Measurements from ENCODE around the gene PTPN18.
"Not testable (repeated sequence)": the region's sequence is repeated elsewhere in the genome, so short reads cannot be mapped to it uniquely, and the experiment has no call there.

PTPN18 gene

GRCh38 chr2:130391872-130392670 lies 36.2 kb downstream of the PTPN18 start:
- Histone ChIP-seq H3K36me3 (ENCODE audit: insufficient read depth, low read length) (no peaks in the 10 kb centered on the region), H3K4me2 (ENCODE audit: low read depth, low read length, poor library complexity, severe bottlenecking) (no peak overlapping the region), H3K9ac (ENCODE audit: low read depth, low read length, poor library complexity, severe bottlenecking) (no peak overlapping the region), H3K79me2 (ENCODE audit: insufficient read depth, low read length) (no peaks in the 10 kb centered on the region), H3K27me3 (ENCODE audit: insufficient read depth, low read length, poor library complexity, severe bottlenecking) (no peaks in the 10 kb centered on the region), H3K9me3 (ENCODE audit: insufficient read depth, low read depth, low read length) (no peaks in the 10 kb centered on the region), H3K9me2 (replicated peaks; ENCODE audit: low read depth, low read length) (no peaks in the 10 kb centered on the region), H4K20me1 (ENCODE audit: insufficient read depth, low read length, poor library complexity, severe bottlenecking) (no peaks in the 10 kb centered on the region), H3K4me3 (ENCODE audit: low read length, poor library complexity, severe bottlenecking) (no peak overlapping the region), H3K4me1 (ENCODE audit: insufficient read depth, low read length, poor library complexity, severe bottlenecking) (no peaks in the 10 kb centered on the region), H3F3A (ENCODE audit: low read depth) (no peaks in the 10 kb centered on the region), H2AFZ (ENCODE audit: low read length) (no peak overlapping the region)
- TF ChIP-seq CTCF (conservative IDR thresholded peaks at IDR 0.05; ENCODE audit: low read length) = no peak
- TF ChIP-seq EZH2phosphoT487 (IDR thresholded peaks at IDR 0.05; ENCODE audit: borderline replicate concordance) = no peak

GRCh38 chr2:130393318-130393910 lies 37.6 kb downstream of the PTPN18 start:
- no peak overlapping the region for H3K4me3 ChIP-seq (ENCODE audit: low read length, poor library complexity, severe bottlenecking)
- no peaks in the 10 kb centered on the region for H3K79me2 ChIP-seq (ENCODE audit: insufficient read depth, low read length)
- no peak overlapping the region for H3K4me2 ChIP-seq (ENCODE audit: low read depth, low read length, poor library complexity, severe bottlenecking)
- H3K9me3 ChIP-seq (ENCODE audit: insufficient read depth, low read depth, low read length) = no peaks in the 10 kb centered on the region
- H4K20me1 ChIP-seq (ENCODE audit: insufficient read depth, low read length, poor library complexity, severe bottlenecking) = no peaks in the 10 kb centered on the region
- H3K9me2 ChIP-seq (replicated peaks; ENCODE audit: low read depth, low read length) = no peaks in the 10 kb centered on the region
- no peaks in the 10 kb centered on the region for H3K36me3 ChIP-seq (ENCODE audit: insufficient read depth, low read length)
- TF ChIP-seq EZH2phosphoT487 (IDR thresholded peaks at IDR 0.05; ENCODE audit: borderline replicate concordance) = no peak
- no peak for TF ChIP-seq CTCF (conservative IDR thresholded peaks at IDR 0.05; ENCODE audit: low read length)
- H3K9ac ChIP-seq (ENCODE audit: low read depth, low read length, poor library complexity, severe bottlenecking) = no peak overlapping the region
- no peaks in the 10 kb centered on the region for H3F3A ChIP-seq (ENCODE audit: low read depth)
- no peak overlapping the region for H2AFZ ChIP-seq (ENCODE audit: low read length)
- H3K27me3 ChIP-seq (ENCODE audit: insufficient read depth, low read length, poor library complexity, severe bottlenecking) = no peaks in the 10 kb centered on the region
- no peaks in the 10 kb centered on the region for H3K4me1 ChIP-seq (ENCODE audit: insufficient read depth, low read length, poor library complexity, severe bottlenecking)

- H4K20me1 ChIP-seq (ENCODE audit: insufficient read depth, low read length, poor library complexity, severe bottlenecking); H3K36me3 ChIP-seq (ENCODE audit: insufficient read depth, low read length); H3K27me3 ChIP-seq (ENCODE audit: insufficient read depth, low read length, poor library complexity, severe bottlenecking); H3K4me3 ChIP-seq (ENCODE audit: low read length, poor library complexity, severe bottlenecking); H3K9ac ChIP-seq (ENCODE audit: low read depth, low read length, poor library complexity, severe bottlenecking); H3K4me2 ChIP-seq (ENCODE audit: low read depth, low read length, poor library complexity, severe bottlenecking); H3F3A ChIP-seq (ENCODE audit: low read depth); H3K9me2 ChIP-seq (replicated peaks; ENCODE audit: low read depth, low read length); H3K79me2 ChIP-seq (ENCODE audit: insufficient read depth, low read length); H2AFZ ChIP-seq (ENCODE audit: low read length); H3K4me1 ChIP-seq (ENCODE audit: insufficient read depth, low read length, poor library complexity, severe bottlenecking); H3K9me3 ChIP-seq (ENCODE audit: insufficient read depth, low read depth, low read length): not testable (repeated sequence)
These were observed 50.4 kb downstream of the PTPN18 start for GRCh38 chr2:130406280-130406679.

DNA sequence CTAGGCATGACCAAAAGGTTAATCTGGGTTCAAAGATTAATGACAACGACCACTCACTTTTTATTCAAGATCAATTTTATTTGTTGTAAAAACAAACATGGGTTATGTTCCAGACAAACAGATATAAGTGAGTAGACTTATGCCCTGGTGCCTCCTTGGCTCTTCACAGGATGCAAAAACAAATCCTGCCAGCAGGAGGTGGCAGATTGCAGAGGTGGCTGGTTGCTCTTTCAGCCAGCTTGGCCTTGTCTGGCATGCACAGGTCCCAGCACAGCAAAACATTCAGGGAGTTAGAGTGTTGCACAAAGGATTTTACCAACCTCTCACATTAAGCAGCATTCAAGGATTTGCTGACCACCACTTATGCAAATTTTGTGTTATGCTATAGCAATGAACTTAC lies 60.8 kb downstream of the PTPN18 start:
- H3K9ac ChIP-seq (ENCODE audit: low read depth, low read length, poor library complexity, severe bottlenecking); H3K4me1 ChIP-seq (ENCODE audit: insufficient read depth, low read length, poor library complexity, severe bottlenecking); H3F3A ChIP-seq (ENCODE audit: low read depth); H3K4me2 ChIP-seq (ENCODE audit: low read depth, low read length, poor library complexity, severe bottlenecking); H3K4me3 ChIP-seq (ENCODE audit: low read length, poor library complexity, severe bottlenecking); H3K27me3 ChIP-seq (ENCODE audit: insufficient read depth, low read length, poor library complexity, severe bottlenecking); H4K20me1 ChIP-seq (ENCODE audit: insufficient read depth, low read length, poor library complexity, severe bottlenecking); H3K79me2 ChIP-seq (ENCODE audit: insufficient read depth, low read length); H2AFZ ChIP-seq (ENCODE audit: low read length); H3K36me3 ChIP-seq (ENCODE audit: insufficient read depth, low read length); H3K9me3 ChIP-seq (ENCODE audit: insufficient read depth, low read depth, low read length); H3K9me2 ChIP-seq (replicated peaks; ENCODE audit: low read depth, low read length): not testable (repeated sequence)

DNA sequence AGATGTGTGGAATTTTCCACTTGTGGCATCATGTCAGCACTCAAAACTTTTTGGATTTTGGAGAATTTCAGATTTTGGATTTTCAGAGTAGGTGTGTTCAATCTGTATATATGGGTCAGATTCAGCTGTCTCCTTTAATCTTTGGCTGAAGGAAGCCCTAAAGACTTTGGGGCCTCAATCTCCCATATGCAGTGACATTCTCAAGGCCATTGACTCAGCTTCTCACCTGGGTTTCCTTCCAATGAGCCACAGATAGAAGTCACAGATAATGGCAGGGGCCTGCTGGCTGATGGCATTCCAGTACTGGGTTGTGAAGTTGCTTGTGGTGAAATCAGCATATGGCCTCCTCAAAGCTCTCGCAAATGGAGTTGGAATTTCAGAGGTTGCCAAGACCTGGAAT lies 63.0 kb downstream of the PTPN18 start:
- not testable (repeated sequence) for H3K9ac ChIP-seq (ENCODE audit: low read depth, low read length, poor library complexity, severe bottlenecking); H3K27me3 ChIP-seq (ENCODE audit: insufficient read depth, low read length, poor library complexity, severe bottlenecking); H2AFZ ChIP-seq (ENCODE audit: low read length); H4K20me1 ChIP-seq (ENCODE audit: insufficient read depth, low read length, poor library complexity, severe bottlenecking); H3K36me3 ChIP-seq (ENCODE audit: insufficient read depth, low read length); H3K4me3 ChIP-seq (ENCODE audit: low read length, poor library complexity, severe bottlenecking); H3K79me2 ChIP-seq (ENCODE audit: insufficient read depth, low read length); H3K9me3 ChIP-seq (ENCODE audit: insufficient read depth, low read depth, low read length); H3K4me2 ChIP-seq (ENCODE audit: low read depth, low read length, poor library complexity, severe bottlenecking); H3K4me1 ChIP-seq (ENCODE audit: insufficient read depth, low read length, poor library complexity, severe bottlenecking); H3F3A ChIP-seq (ENCODE audit: low read depth); H3K9me2 ChIP-seq (replicated peaks; ENCODE audit: low read depth, low read length)
